Liver (tissue), 9 donors: ENCODE results near the gene CHSY1. TPM values are rescaled to one million over a fixed set of nuclear protein-coding genes. Genes with fewer than 3 reads are reported as not detected.

ENCODE experiments used
- DNase-seq: peaks from one replicate; pipeline ENCODE4 v3.0.0-alpha.2; 2017; ENCODE audit warnings: low spot score
- H3K27ac ChIP-seq, 2 donors: one replicate each; pipeline ENCODE4 v1.7.0; 2013; ENCODE audit warnings: inconsistent platforms in 2 of 2, low read length in 2 of 2, control low read depth in 1 of 2, low read depth in 1 of 2, mild to moderate bottlenecking in 1 of 2
- H3K27me3 ChIP-seq, 4 donors: one replicate each; pipeline versions ENCODE4 v1.6.1 to v1.7.0; 2013; ENCODE audit warnings: low read length in 3 of 4, inconsistent platforms in 1 of 4, mild to moderate bottlenecking in 1 of 4, moderate library complexity in 1 of 4; ENCODE audit not compliant: control insufficient read depth in 4 of 4, insufficient read depth in 4 of 4
- H3K36me3 ChIP-seq, 4 donors: one replicate each; pipeline versions ENCODE4 v1.6.1 to v1.7.0; 2013; ENCODE audit warnings: low read length in 3 of 4, mild to moderate bottlenecking in 3 of 4, low read depth in 1 of 4, moderate library complexity in 1 of 4; ENCODE audit not compliant: control insufficient read depth in 4 of 4, insufficient read depth in 3 of 4
- H3K4me1 ChIP-seq, 4 donors: one replicate each; pipeline versions ENCODE4 v1.6.1 to v1.7.0; 2013; ENCODE audit warnings: low read length in 3 of 4, mild to moderate bottlenecking in 3 of 4, moderate library complexity in 1 of 4; ENCODE audit not compliant: control insufficient read depth in 4 of 4, insufficient read depth in 4 of 4
- H3K4me3 ChIP-seq, 3 donors: one replicate each; pipeline versions ENCODE4 v1.6.1 to v1.7.0; 2013; ENCODE audit warnings: low read length in 3 of 3, control low read depth in 1 of 3, low read depth in 1 of 3, mild to moderate bottlenecking in 1 of 3
- H3K9ac ChIP-seq, 2 donors: one replicate each; pipeline ENCODE4 v1.7.0; 2013; ENCODE audit warnings: low read length in 2 of 2, mild to moderate bottlenecking in 2 of 2, moderate library complexity in 2 of 2, control low read depth in 1 of 2, low read depth in 1 of 2
- H3K9me3 ChIP-seq, 4 donors: one replicate each; pipeline versions ENCODE4 v1.6.1 to v1.7.0; 2013; ENCODE audit warnings: low read length in 3 of 4; ENCODE audit not compliant: control insufficient read depth in 4 of 4
- ATF3 ChIP-seq: IDR thresholded peaks from 2 replicates; pipeline ENCODE4 v1.6.1; 2016; ENCODE audit warnings: antibody characterized with exemption
- EGR1 ChIP-seq, 2 donors: IDR thresholded peaks; 2 replicates each; pipeline ENCODE4 v1.6.1; 2016 to 2018; ENCODE audit warnings: antibody characterized with exemption in 2 of 2, low read depth in 2 of 2
- FOXA1 ChIP-seq: IDR thresholded peaks from 2 replicates; pipeline ENCODE4 v1.6.1; 2016; ENCODE audit warnings: antibody characterized with exemption
- FOXA2 ChIP-seq: IDR thresholded peaks from 2 replicates; pipeline ENCODE4 v1.6.1; 2016; ENCODE audit warnings: antibody characterized with exemption
- GABPA ChIP-seq, 2 donors: IDR thresholded peaks in 1 of 2; conservative IDR thresholded peaks in 1 of 2; 2 replicates each; pipeline ENCODE4 v1.6.1; 2016; ENCODE audit warnings: antibody characterized with exemption in 2 of 2, mild to moderate bottlenecking in 1 of 2, moderate library complexity in 1 of 2
- HNF4A ChIP-seq, 2 donors: conservative IDR thresholded peaks; 2 replicates each; pipeline ENCODE4 v1.6.1; 2016; ENCODE audit warnings: antibody characterized with exemption in 2 of 2, mild to moderate bottlenecking in 2 of 2
- HNF4G ChIP-seq: IDR thresholded peaks from 2 replicates; pipeline ENCODE4 v1.6.1; 2016; ENCODE audit warnings: antibody characterized with exemption
- JUND ChIP-seq, 2 donors: IDR thresholded peaks; 2 replicates each; pipeline ENCODE4 v1.6.1; 2016; ENCODE audit warnings: antibody characterized with exemption in 2 of 2
- MAX ChIP-seq: IDR thresholded peaks from 2 replicates; pipeline ENCODE4 v1.6.1; 2016; ENCODE audit warnings: antibody characterized with exemption
- NR2F2 ChIP-seq: IDR thresholded peaks from 2 replicates; pipeline ENCODE4 v1.6.1; 2016; ENCODE audit warnings: antibody characterized with exemption
- RAD21 ChIP-seq, 2 donors: IDR thresholded peaks; 2 replicates each; pipeline ENCODE4 v1.6.1; 2016; ENCODE audit warnings: antibody characterized with exemption in 2 of 2, mild to moderate bottlenecking in 2 of 2
- RXRA ChIP-seq, 2 donors: IDR thresholded peaks; 2 replicates each; pipeline ENCODE4 v1.6.1; 2017 to 2018; ENCODE audit warnings: antibody characterized with exemption in 2 of 2, mild to moderate bottlenecking in 1 of 2
- SP1 ChIP-seq: IDR thresholded peaks from 2 replicates; pipeline ENCODE4 v1.6.1; 2018; ENCODE audit warnings: antibody characterized with exemption, mild to moderate bottlenecking
- TAF1 ChIP-seq: conservative IDR thresholded peaks from 2 replicates; pipeline ENCODE4 v1.6.1; 2016; ENCODE audit warnings: antibody characterized with exemption, mild to moderate bottlenecking
- ZBTB33 ChIP-seq: IDR thresholded peaks from 2 replicates; pipeline ENCODE4 v1.6.1; 2016; ENCODE audit warnings: antibody characterized with exemption
- WGBS: extraction: QIAGEN DNeasy Blood & Tissue Kit; methylation state at CpG from one replicate; pipeline ENCODE4 v1.1.7; 2013; 5-methylcytosine and 5-hydroxymethylcytosine counted together
- polyA plus RNA-seq, 2 donors: library from polyadenylated mRNA; stranded (reverse) in 1 of 2; unstranded in 1 of 2; fragments of 200-250 nt in 1 of 2; fragments of >200 nt in 1 of 2; fragmentation: Nextera tagmentation in 1 of 2; extraction: Ambion mirVana in 1 of 2; gene quantifications; one replicate each; pipeline versions ENCODE4 v1.2.1 to v1.2.3, GENCODE V29; 2013 to 2015
- total RNA-seq, 2 donors: library from RNA; depleted of rRNA; stranded (reverse); fragments of >200 nt; gene quantifications; one replicate each; pipeline ENCODE4 v1.2.3, GENCODE V29; 2014
- TF ChIP-seq, protein P1 (sequence below): IDR thresholded peaks from 2 replicates; pipeline ENCODE4 v1.6.1; 2016; ENCODE audit warnings: antibody characterized with exemption, mild to moderate bottlenecking
- TF ChIP-seq, protein P2 (sequence below): fragments of 150-350 bp; IDR thresholded peaks from 2 replicates; pipeline ENCODE4 v1.5.1; 2017; ENCODE audit warnings: improper control_type of control experiment, low read depth, low read length; ENCODE audit not compliant: missing input control
- donor health status: healthy.
- donor health status: healthy.
- donor health status: healthy.
- donor health status: healthy.
- donor health status: healthy.

The CHSY1 gene
- total and polyA plus RNA-seq, 4 donors, result 1.4 to 12.3 (median 6.6) TPM

DNA sequence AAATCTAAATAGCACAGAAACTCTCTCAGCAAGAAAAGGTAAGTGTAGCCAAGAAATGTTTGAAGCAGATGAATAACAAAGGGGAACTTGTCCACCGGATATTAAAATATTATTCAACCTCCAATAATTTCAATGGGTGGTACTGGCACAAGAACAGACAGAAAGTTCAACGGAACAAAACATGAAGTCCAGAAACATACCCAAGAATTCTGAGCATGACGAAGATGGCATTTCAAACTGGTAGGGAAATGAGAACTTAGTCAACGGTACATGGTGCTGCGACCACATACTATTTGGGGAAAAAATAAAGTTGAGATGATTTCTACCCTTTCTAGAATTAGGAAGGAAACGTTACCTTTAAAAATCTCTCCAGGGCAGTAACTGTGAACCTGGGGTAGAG, 5.5 kb downstream of the CHSY1 start:
- Histone ChIP-seq H3K9me3 (no peaks in the 10 kb centered on the region), H3K9ac (no peak overlapping the region), H3K36me3 (no peaks in the 10 kb centered on the region), H3K4me3 (no peak overlapping the region), H3K27me3 (no peaks in the 10 kb centered on the region), H3K4me1 (peaks cover 3 to 14% (median 9%) of the 10 kb centered on the region in 4 donors), H3K27ac (no peak overlapping the region)
- TF ChIP-seq, protein P1, sequence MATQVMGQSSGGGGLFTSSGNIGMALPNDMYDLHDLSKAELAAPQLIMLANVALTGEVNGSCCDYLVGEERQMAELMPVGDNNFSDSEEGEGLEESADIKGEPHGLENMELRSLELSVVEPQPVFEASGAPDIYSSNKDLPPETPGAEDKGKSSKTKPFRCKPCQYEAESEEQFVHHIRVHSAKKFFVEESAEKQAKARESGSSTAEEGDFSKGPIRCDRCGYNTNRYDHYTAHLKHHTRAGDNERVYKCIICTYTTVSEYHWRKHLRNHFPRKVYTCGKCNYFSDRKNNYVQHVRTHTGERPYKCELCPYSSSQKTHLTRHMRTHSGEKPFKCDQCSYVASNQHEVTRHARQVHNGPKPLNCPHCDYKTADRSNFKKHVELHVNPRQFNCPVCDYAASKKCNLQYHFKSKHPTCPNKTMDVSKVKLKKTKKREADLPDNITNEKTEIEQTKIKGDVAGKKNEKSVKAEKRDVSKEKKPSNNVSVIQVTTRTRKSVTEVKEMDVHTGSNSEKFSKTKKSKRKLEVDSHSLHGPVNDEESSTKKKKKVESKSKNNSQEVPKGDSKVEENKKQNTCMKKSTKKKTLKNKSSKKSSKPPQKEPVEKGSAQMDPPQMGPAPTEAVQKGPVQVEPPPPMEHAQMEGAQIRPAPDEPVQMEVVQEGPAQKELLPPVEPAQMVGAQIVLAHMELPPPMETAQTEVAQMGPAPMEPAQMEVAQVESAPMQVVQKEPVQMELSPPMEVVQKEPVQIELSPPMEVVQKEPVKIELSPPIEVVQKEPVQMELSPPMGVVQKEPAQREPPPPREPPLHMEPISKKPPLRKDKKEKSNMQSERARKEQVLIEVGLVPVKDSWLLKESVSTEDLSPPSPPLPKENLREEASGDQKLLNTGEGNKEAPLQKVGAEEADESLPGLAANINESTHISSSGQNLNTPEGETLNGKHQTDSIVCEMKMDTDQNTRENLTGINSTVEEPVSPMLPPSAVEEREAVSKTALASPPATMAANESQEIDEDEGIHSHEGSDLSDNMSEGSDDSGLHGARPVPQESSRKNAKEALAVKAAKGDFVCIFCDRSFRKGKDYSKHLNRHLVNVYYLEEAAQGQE, result no peak
- no peak for TF ChIP-seq ZBTB33
- TF ChIP-seq HNF4A (conservative IDR thresholded peaks at IDR 0.05), result no peak
- no peak for TF ChIP-seq HNF4G
- TF ChIP-seq TAF1, result no peak
- no peak for TF ChIP-seq SP1
- no peak for TF ChIP-seq JUND (IDR thresholded peaks at IDR 0.05)
- no peak for TF ChIP-seq MAX
- TF ChIP-seq GABPA (IDR thresholded peaks at IDR 0.05 in 1 of 2, conservative IDR thresholded peaks at IDR 0.05 in 1 of 2), result no peak
- no peak for TF ChIP-seq RAD21 (IDR thresholded peaks at IDR 0.05)
- TF ChIP-seq EGR1 (IDR thresholded peaks at IDR 0.05; ENCODE audit: low read depth in 2 of 2), result no peak
- WGBS, result 76% methylated on average over 6 of the region's 6 CpGs
- DNase-seq, result no peak

DNA sequence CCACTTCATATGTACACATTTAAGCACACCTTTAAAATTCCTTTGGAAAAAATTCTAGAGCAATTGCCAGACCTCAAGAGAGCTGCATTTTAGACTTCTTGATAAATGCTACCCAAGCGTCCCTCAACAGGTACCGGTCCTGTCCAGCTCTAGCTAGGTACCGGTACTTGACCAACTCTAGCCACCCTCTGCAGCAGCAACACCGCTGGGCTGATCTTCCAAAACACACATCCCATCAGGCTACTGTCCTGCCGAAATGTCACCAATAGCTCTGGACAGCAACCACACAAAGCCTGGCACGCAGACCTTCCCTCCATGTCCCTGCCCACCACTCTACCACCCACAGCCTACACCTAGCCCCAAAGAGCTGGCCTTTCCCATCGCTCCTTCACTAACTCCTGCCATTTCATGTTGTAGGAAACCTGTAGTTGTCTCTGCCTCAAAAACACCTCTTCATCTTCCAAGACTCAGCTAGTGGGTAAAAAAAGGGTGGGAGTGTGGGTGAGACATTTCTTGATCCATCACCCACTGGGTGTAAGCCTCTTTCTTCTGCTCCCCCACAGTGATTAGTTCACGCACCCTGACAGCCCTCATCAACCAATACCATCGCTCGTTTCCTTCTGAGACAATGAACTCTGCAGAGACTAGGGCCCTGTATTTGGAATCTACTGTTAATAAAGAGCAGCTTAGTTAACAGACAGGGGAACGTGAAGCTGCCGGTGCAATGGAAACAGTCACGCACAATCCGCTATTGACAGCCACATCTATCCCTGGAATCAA, 6.8 kb downstream of the CHSY1 start:
- peaks cover 0 to 6% (median 2%) of the 10 kb centered on the region in 4 donors for H3K4me1 ChIP-seq
- no peak overlapping the region for H3K27ac ChIP-seq
- H3K4me3 ChIP-seq, result no peak overlapping the region
- H3K27me3 ChIP-seq, result no peaks in the 10 kb centered on the region
- WGBS, result 95% methylated on average over 14 of the region's 14 CpGs
- H3K36me3 ChIP-seq, result no peaks in the 10 kb centered on the region
- no peak overlapping the region for H3K9ac ChIP-seq
- DNase-seq, result no peak
- TF ChIP-seq RAD21 (IDR thresholded peaks at IDR 0.05), result no peak
- TF ChIP-seq SP1, result no peak
- TF ChIP-seq FOXA2, result no peak
- no peak for TF ChIP-seq MAX
- no peak for TF ChIP-seq NR2F2
- no peak for TF ChIP-seq RXRA (IDR thresholded peaks at IDR 0.05)
- no peak for TF ChIP-seq HNF4A (conservative IDR thresholded peaks at IDR 0.05)
- TF ChIP-seq HNF4G, result no peak
- no peak for TF ChIP-seq GABPA (IDR thresholded peaks at IDR 0.05 in 1 of 2, conservative IDR thresholded peaks at IDR 0.05 in 1 of 2)
- TF ChIP-seq, protein P2, sequence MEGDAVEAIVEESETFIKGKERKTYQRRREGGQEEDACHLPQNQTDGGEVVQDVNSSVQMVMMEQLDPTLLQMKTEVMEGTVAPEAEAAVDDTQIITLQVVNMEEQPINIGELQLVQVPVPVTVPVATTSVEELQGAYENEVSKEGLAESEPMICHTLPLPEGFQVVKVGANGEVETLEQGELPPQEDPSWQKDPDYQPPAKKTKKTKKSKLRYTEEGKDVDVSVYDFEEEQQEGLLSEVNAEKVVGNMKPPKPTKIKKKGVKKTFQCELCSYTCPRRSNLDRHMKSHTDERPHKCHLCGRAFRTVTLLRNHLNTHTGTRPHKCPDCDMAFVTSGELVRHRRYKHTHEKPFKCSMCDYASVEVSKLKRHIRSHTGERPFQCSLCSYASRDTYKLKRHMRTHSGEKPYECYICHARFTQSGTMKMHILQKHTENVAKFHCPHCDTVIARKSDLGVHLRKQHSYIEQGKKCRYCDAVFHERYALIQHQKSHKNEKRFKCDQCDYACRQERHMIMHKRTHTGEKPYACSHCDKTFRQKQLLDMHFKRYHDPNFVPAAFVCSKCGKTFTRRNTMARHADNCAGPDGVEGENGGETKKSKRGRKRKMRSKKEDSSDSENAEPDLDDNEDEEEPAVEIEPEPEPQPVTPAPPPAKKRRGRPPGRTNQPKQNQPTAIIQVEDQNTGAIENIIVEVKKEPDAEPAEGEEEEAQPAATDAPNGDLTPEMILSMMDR, result no peak
- TF ChIP-seq ATF3, result no peak
- TF ChIP-seq EGR1 (IDR thresholded peaks at IDR 0.05; ENCODE audit: low read depth in 2 of 2), result no peak
- TF ChIP-seq, protein P1, result no peak
- no peak for TF ChIP-seq FOXA1
- no peaks in the 10 kb centered on the region for H3K9me3 ChIP-seq
